GM19455 (cell line): Measurements from ENCODE around the gene WNT2B.

Source experiments
- ATAC-seq: cut with Tn5 transposase; IDR thresholded peaks from one replicate; pipeline ENCODE4 v1.9.1; 2021; ENCODE audit not compliant: unreplicated experiment

WNT2B gene

GRCh38 chr1:112524986-112525385 lies 16.2 kb downstream of the WNT2B start:
- no peak for ATAC-seq

GRCh38 chr1:112527266-112528010 lies 18.7 kb downstream of the WNT2B start:
- no peak for ATAC-seq

GRCh38 chr1:112528076-112528475 lies 19.3 kb downstream of the WNT2B start:
- no peak for ATAC-seq

- ATAC-seq, result no peak
Observed at GRCh38 chr1:112529301-112529700, 20.5 kb downstream of the WNT2B start.

GRCh38 chr1:112530832-112531231 lies 22.1 kb downstream of the WNT2B start:
- ATAC-seq, result no peak

GRCh38 chr1:112532064-112532463 lies 23.3 kb downstream of the WNT2B start:
- ATAC-seq, result no peak

- no peak for ATAC-seq
Observed at GRCh38 chr1:112533029-112533428, 24.3 kb downstream of the WNT2B start.

- ATAC-seq, result no peak
Observed at GRCh38 chr1:112536561-112536960, 27.8 kb downstream of the WNT2B start.

GRCh38 chr1:112537456-112537855 lies 28.7 kb downstream of the WNT2B start:
- ATAC-seq, result no peak

GRCh38 chr1:112538883-112539282 lies 30.1 kb downstream of the WNT2B start:
- ATAC-seq, result no peak

- ATAC-seq, result no peak
Observed at GRCh38 chr1:112540226-112540794, 31.5 kb downstream of the WNT2B start.

- no peak for ATAC-seq
Observed at GRCh38 chr1:112541299-112541698, 32.5 kb downstream of the WNT2B start.

GRCh38 chr1:112542206-112542973 lies 33.6 kb downstream of the WNT2B start:
- ATAC-seq, result no peak

GRCh38 chr1:112544011-112544688 lies 35.4 kb downstream of the WNT2B start:
- ATAC-seq, result no peak

- ATAC-seq, result no peak
Observed at GRCh38 chr1:112544751-112545150, 36.0 kb downstream of the WNT2B start.

GRCh38 chr1:112546076-112546475 lies 37.3 kb downstream of the WNT2B start:
- no peak for ATAC-seq

GRCh38 chr1:112548547-112548946 lies 39.8 kb downstream of the WNT2B start:
- no peak for ATAC-seq

- no peak for ATAC-seq
Observed at GRCh38 chr1:112549590-112549989, 40.8 kb downstream of the WNT2B start.

- ATAC-seq, result no peak
Observed at GRCh38 chr1:112554411-112554810, 45.6 kb downstream of the WNT2B start.

GRCh38 chr1:112557385-112557784 lies 48.6 kb downstream of the WNT2B start:
- ATAC-seq, result no peak

- ATAC-seq, result no peak
Observed at GRCh38 chr1:112558634-112559033, 49.9 kb downstream of the WNT2B start.
